GM19025 (cell line): ENCODE data around the gene TPSD1.
"Not testable (repeated sequence)": the region's sequence is repeated elsewhere in the genome, so short reads cannot be mapped to it uniquely, and the experiment has no call there.

ENCODE experiments used
- ATAC-seq: cut with Tn5 transposase; IDR thresholded peaks from one replicate; pipeline ENCODE4 v1.9.1; 2021; ENCODE audit warnings: mild to moderate bottlenecking, low read depth, moderate library complexity; ENCODE audit not compliant: unreplicated experiment

TPSD1 gene

GRCh38 chr16:1278477-1278876 is 22.6 kb downstream of the TPSD1 start:
- ATAC-seq, result no peak

GRCh38 chr16:1279081-1279944 is 23.4 kb downstream of the TPSD1 start:
- no peak for ATAC-seq

- no peak for ATAC-seq
These were observed 24.2 kb downstream of the TPSD1 start for GRCh38 chr16:1279945-1280589.

GRCh38 chr16:1280783-1281182 is 24.9 kb downstream of the TPSD1 start:
- no peak for ATAC-seq

- no peak for ATAC-seq
These were observed 25.6 kb downstream of the TPSD1 start for GRCh38 chr16:1281517-1281916.

GRCh38 chr16:1282324-1282973 is 26.6 kb downstream of the TPSD1 start:
- ATAC-seq, result no peak

GRCh38 chr16:1283296-1283695 is 27.4 kb downstream of the TPSD1 start:
- ATAC-seq, result no peak

GRCh38 chr16:1283996-1284616 is 28.2 kb downstream of the TPSD1 start:
- ATAC-seq, result no peak

- ATAC-seq, result no peak
These were observed 30.0 kb downstream of the TPSD1 start for GRCh38 chr16:1285669-1286512.

- ATAC-seq, result no peak
These were observed 30.7 kb downstream of the TPSD1 start for GRCh38 chr16:1286513-1287094.

- ATAC-seq, result no peak
These were observed 32.3 kb downstream of the TPSD1 start for GRCh38 chr16:1287982-1288670.

- no peak for ATAC-seq
These were observed 33.1 kb downstream of the TPSD1 start for GRCh38 chr16:1288813-1289476.

GRCh38 chr16:1289477-1289866 is 33.6 kb downstream of the TPSD1 start:
- no peak for ATAC-seq

GRCh38 chr16:1290063-1290501 is 34.2 kb downstream of the TPSD1 start:
- ATAC-seq, result no peak

GRCh38 chr16:1290860-1291575 is 35.1 kb downstream of the TPSD1 start:
- no peak for ATAC-seq

- no peak for ATAC-seq
These were observed 35.7 kb downstream of the TPSD1 start for GRCh38 chr16:1291576-1291974.

GRCh38 chr16:1292208-1292607 is 36.3 kb downstream of the TPSD1 start:
- not testable (repeated sequence) for ATAC-seq

- ATAC-seq, result not testable (repeated sequence)
These were observed 36.9 kb downstream of the TPSD1 start for GRCh38 chr16:1292808-1293207.
